Neutrophil (primary cell): ENCODE results near the gene PTOV1.

ENCODE experiments used
- H3K27ac ChIP-seq: fragments of 200-600 bp; sonication (generic); 2 replicates; pipeline ENCODE4 v1.5.1; 2016; ENCODE audit warnings: mild to moderate bottlenecking, moderate library complexity
- H3K27me3 ChIP-seq: fragments of 200-600 bp; sonication (generic); 2 replicates; pipeline ENCODE4 v1.6.0; 2016; ENCODE audit warnings: mild to moderate bottlenecking
- H3K36me3 ChIP-seq: fragments of 200-600 bp; sonication (generic); 2 replicates; pipeline ENCODE4 v1.5.1; 2017
- H3K4me1 ChIP-seq, 2 experiments: fragments of 200-600 bp in 1 of 2; sonication (generic) in 1 of 2; 1 replicate in 1 of 2; 2 replicates in 1 of 2; pipeline versions ENCODE4 v1.5.1 to v1.6.1; 2013 to 2016; ENCODE audit warnings: low read depth in 1 of 2, low read length in 1 of 2, mild to moderate bottlenecking in 1 of 2, moderate library complexity in 1 of 2; ENCODE audit not compliant: control insufficient read depth in 1 of 2, insufficient read depth in 1 of 2
- H3K4me3 ChIP-seq, 2 experiments: fragments of 200-600 bp in 1 of 2; sonication (generic) in 1 of 2; 1 replicate in 1 of 2; 2 replicates in 1 of 2; pipeline ENCODE4 v1.5.1; 2013 to 2016; ENCODE audit warnings: low read depth in 1 of 2, low read length in 1 of 2, mild to moderate bottlenecking in 1 of 2, moderate library complexity in 1 of 2
- H3K9me3 ChIP-seq: fragments of 200-600 bp; sonication (generic); 2 replicates; pipeline ENCODE4 v1.5.1; 2016
- CTCF ChIP-seq: fragments of 200-600 bp; sonication (generic); IDR thresholded peaks from 2 replicates; pipeline ENCODE4 v1.5.1; 2016; ENCODE audit warnings: antibody characterized with exemption

The PTOV1 gene

GRCh38 chr19:49820125-49820524, 30.8 kb upstream of the PTOV1 start:
- no peak for TF ChIP-seq CTCF
- peaks cover 17 to 29% of the 10 kb centered on the region in 2 experiments for H3K4me1 ChIP-seq
- peaks cover 28% of the 10 kb centered on the region for H3K36me3 ChIP-seq
- H3K4me3 ChIP-seq = no peak overlapping the region
- H3K27me3 ChIP-seq = no peaks in the 10 kb centered on the region
- H3K9me3 ChIP-seq = no peaks in the 10 kb centered on the region
- H3K27ac ChIP-seq = no peak overlapping the region

GRCh38 chr19:49823472-49823871, 27.5 kb upstream of the PTOV1 start:
- Histone ChIP-seq H3K4me1 (peaks cover 7 to 18% of the 10 kb centered on the region in 2 experiments), H3K27ac (no peak overlapping the region), H3K9me3 (no peaks in the 10 kb centered on the region), H3K27me3 (no peaks in the 10 kb centered on the region), H3K36me3 (peaks cover 50% of the 10 kb centered on the region), H3K4me3 (no peak overlapping the region)
- TF ChIP-seq CTCF = no peak

- Histone ChIP-seq H3K27me3 (no peaks in the 10 kb centered on the region), H3K4me1 (peaks cover 0 to 6% of the 10 kb centered on the region in 2 experiments), H3K9me3 (no peaks in the 10 kb centered on the region), H3K36me3 (peaks cover 62% of the 10 kb centered on the region), H3K27ac (no peak overlapping the region), H3K4me3 (no peak overlapping the region)
- no peak for TF ChIP-seq CTCF
Measured at GRCh38 chr19:49824662-49825061, 26.3 kb upstream of the PTOV1 start.

GRCh38 chr19:49827034-49827433, 23.9 kb upstream of the PTOV1 start:
- Histone ChIP-seq H3K27me3 (no peaks in the 10 kb centered on the region), H3K9me3 (no peaks in the 10 kb centered on the region), H3K36me3 (peaks cover 75% of the 10 kb centered on the region), H3K27ac (no peak overlapping the region), H3K4me1 (peaks cover 15 to 18% of the 10 kb centered on the region in 2 experiments), H3K4me3 (no peak overlapping the region)
- no peak for TF ChIP-seq CTCF

GRCh38 chr19:49829200-49829599, 21.8 kb upstream of the PTOV1 start:
- H3K9me3 ChIP-seq = no peaks in the 10 kb centered on the region
- no peak for TF ChIP-seq CTCF
- H3K4me3 ChIP-seq = no peak overlapping the region
- H3K36me3 ChIP-seq = peaks cover 79% of the 10 kb centered on the region
- H3K27me3 ChIP-seq = no peaks in the 10 kb centered on the region
- H3K27ac ChIP-seq = no peak overlapping the region
- H3K4me1 ChIP-seq = peaks cover 29 to 31% of the 10 kb centered on the region in 2 experiments

- Histone ChIP-seq H3K36me3 (peaks cover 83% of the 10 kb centered on the region), H3K4me3 (no peak overlapping the region)
- no peak for TF ChIP-seq CTCF
Measured at GRCh38 chr19:49829721-49830120, 21.2 kb upstream of the PTOV1 start.

More at GRCh38 chr19:49829721-49830120, 21.2 kb upstream of the PTOV1 start:
- no peaks in the 10 kb centered on the region for H3K27me3 ChIP-seq
- peaks cover 29 to 31% of the 10 kb centered on the region in 2 experiments for H3K4me1 ChIP-seq
- no peak overlapping the region for H3K27ac ChIP-seq
- H3K9me3 ChIP-seq = no peaks in the 10 kb centered on the region
